Measurements from ENCODE around the gene SLC37A1.

Gene SLC37A1

GRCh38 chr21:42530167-42530518 lies 16.5 kb downstream of the SLC37A1 start:
- no peak for DNase-seq

DNA sequence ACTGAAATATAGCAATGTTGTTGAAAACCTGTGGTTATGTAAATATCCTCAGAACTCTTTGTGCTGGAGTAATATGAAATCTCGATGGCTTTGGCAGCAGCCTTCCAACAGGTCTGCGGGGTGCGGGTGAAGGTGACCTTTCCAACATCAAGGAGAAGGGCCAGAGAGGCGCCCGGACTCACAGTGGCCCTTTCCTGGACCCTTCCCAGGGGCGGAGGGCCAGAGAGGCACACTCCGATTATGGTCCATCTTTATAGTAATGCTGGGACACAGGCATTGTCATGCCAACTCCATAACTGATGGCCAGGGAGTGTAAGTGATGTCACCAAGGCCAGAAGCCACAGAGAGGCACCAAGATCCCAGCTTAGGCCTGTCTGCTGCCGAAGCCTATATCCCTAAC lies 18.1 kb downstream of the SLC37A1 start:
- DNase-seq = no peak

- no peak for DNase-seq
Measured at GRCh38 chr21:42532466-42533181, 19.0 kb downstream of the SLC37A1 start.

- no peak for DNase-seq
Measured at GRCh38 chr21:42533306-42533962, 19.8 kb downstream of the SLC37A1 start.

DNA sequence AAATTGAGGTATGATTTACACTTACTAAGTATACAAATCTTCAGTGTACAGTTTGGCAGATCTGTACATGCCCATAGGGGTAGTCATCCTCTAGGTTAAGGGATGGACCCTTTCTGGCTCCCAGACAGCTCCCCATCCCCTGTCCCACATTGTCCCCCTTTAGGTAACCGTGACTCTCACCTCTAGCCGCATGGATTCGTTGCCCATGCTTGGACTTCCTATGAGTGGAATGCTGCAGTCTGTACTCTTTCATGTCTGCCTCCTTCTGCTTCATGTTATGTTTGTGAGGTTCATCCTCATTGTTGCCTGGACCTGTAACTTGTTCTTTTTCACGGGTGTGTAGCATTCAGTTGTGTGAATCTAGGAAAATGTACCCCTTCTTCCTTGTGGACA lies 20.3 kb downstream of the SLC37A1 start:
- DNase-seq = no peak

GRCh38 chr21:42534421-42535378 lies 21.0 kb downstream of the SLC37A1 start:
- DNase-seq = no peak

DNA sequence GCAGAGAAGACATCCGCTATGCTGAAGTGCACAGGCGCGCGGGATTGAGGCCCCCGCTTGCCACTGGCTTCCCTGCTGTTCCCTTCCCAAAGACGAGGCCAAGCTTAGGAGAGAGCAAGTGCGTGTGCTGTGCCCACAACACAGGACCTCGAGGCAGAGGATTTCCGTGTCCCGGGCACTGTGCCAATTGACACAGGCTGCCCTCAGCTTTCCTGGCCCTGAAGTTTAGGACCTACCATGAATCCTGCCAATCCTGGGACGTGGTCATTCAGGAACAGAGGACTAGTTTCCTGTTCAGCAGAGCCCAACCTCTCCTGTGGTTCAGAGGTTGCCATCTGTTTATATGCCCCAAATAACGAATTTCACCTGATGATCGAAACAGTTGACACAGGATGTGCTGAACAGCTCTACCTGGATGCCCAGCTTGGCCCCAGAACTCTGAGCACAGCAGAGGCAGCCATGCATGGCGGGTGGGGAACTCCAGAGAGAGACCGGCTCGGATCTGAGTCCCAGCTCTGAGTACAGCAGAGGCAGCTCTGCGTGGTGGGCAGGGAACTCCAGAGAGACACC lies 22.0 kb downstream of the SLC37A1 start:
- no peak for DNase-seq

GRCh38 chr21:42536601-42537000 lies 22.9 kb downstream of the SLC37A1 start:
- no peak for DNase-seq

- DNase-seq = no peak
Measured at GRCh38 chr21:42537106-42537742, 23.6 kb downstream of the SLC37A1 start.

DNA sequence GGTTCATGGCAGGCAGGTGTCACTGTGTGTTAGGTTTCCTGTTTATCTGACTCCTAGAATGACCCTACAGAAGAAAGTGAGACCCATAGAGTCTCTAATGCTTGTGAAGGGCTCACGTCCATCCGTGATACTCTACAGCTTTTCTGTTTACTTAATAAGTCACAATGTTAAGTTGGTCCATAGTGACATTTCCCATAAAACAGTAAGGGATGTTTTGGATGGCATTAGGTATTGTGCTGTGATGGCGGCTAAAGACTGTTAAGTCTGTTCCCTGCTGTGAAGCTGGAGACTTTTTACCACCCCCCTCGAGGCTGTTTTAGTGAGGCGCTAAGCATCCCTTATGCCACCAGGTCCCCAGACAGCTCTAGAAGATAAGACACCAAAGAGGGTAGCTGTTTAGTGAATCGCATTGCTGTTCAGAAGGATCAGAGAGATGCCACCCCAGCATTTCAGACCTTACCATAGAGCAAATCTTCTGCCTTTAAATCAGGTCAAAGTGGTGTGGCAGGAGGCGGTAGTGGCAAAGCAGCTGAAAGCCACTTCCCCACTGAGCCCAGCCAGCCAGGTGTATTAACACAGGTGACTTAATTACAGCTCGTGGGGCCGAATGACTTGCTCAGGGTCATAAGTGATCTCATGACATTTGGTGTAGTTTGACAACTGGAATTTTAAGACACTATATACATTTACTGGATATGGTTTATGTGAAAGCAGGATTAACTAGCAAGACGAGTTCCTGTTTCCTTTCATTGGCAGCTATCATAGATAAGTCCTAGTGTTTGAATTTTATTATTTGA lies 25.0 kb downstream of the SLC37A1 start:
- no peak for DNase-seq

GRCh38 chr21:42539342-42539741 lies 25.7 kb downstream of the SLC37A1 start:
- DNase-seq = no peak

DNA sequence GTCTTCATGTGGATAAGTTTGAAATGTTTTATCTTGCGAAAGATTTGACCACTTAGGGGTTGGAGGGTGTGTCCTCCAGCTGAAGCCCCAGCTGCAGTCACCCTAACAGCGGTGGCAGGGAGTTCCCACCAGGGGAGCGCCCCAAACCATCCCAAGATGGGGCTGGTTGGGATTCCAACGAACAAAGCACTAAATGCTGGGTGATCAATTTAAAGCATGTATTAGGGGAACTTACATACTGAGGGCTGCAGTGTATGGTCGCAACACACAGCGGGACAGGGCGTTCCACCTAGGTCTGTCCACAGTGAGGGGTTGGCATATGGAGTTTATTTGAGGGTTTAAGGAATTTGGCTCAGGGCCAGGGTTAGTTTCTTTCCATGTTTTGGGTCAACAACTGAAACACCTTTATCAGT lies 26.3 kb downstream of the SLC37A1 start:
- no peak for DNase-seq

DNA sequence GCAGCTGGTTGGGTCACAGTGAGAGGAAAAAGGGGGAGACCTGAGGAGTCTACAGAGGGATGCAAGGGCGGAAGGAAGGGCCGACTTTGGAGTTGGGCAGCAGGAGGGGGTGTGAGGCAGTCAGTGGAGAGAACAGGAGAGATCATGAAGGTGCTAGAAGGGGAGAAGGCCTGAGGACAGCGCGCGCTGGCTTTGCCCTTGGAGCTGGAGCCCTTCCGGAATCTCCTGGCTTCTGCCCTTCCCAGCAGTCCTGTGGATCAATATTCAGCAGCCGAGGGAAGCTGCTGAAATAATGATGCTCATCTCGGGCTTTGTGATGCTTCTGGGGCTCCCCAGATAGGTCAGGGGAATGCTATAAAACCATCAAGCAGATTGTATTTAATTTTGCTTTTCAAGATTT lies 26.7 kb downstream of the SLC37A1 start:
- no peak for DNase-seq

- no peak for DNase-seq
Measured at GRCh38 chr21:42541174-42541573, 27.5 kb downstream of the SLC37A1 start.

DNA sequence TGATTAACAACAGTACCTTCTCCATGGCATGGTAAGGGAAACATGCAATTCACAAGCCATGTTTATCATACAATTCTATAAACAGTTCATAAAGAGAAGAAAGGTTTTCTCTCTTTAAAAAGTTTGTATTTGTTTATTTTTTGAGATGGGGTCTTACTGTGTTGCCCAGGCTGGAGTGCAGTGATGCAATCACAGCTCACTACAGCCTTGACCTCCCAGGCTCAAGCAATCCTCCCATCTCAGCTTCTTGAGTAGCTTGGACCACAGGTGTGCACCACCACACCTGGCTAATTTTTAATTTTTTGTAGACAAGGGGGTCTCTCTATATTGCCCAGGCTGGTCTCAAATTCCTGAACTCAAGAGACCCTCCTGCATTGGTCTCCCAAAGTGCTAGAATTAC lies 28.0 kb downstream of the SLC37A1 start:
- DNase-seq = no peak

- DNase-seq = no peak
Measured at GRCh38 chr21:42542196-42542595, 28.5 kb downstream of the SLC37A1 start.

DNA sequence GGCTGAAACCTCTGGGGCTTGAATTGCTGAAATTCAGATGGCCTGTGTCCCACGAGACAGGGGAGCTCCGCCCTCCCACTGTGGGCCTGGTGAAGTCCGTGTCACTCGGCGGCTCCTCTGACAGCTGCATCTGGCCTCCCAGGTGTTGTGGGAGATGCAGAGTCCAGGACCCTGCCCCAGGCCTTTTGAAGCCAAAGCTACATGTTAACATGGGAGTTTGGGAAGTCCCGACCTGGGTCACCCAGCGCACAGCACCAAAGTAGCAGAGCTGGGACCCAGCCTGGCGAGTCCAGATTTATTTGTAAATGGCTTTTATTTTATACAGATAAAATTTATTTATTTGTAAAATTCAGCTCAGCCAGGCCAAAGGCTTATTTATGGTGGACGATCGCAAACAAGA lies 28.9 kb downstream of the SLC37A1 start:
- DNase-seq = no peak

DNA sequence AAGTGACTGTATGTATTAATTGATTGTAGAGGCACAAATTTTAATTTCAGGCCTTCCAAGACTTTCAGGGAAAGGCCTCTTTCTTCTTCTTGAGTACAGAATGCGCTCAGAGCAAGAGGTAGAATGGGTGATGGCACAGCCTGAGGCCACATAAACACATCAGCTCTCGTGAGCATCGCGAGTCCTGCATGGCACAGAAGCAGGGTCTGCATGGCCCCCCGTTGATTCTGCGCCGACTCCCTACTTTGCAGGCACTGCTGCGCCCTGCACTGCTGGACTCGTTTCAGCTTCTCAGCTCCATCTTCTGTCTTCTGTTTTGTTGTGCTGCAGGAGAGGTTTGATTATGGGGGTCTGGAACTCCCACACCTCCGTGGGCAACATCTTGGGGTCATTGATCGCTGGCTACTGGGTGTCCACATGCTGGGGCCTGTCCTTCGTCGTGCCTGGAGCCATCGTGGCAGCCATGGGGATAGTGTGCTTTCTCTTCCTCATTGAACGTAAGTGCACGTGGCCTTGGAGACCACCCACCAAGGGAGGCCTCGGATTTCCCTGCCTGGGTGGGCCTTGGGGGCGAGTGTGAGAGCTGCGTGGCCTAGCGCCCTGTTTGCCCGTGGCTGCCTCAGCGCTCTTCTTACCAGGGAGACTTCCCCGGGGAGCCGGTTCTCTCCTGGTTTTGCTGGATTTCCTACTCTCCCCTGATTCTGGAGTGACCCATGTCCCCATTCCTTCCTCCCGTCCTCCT lies 29.6 kb downstream of the SLC37A1 start:
- DNase-seq = no peak

GRCh38 chr21:42544544-42544943 lies 30.9 kb downstream of the SLC37A1 start:
- no peak for DNase-seq

GRCh38 chr21:42545317-42545716 lies 31.7 kb downstream of the SLC37A1 start:
- no peak for DNase-seq

DNA sequence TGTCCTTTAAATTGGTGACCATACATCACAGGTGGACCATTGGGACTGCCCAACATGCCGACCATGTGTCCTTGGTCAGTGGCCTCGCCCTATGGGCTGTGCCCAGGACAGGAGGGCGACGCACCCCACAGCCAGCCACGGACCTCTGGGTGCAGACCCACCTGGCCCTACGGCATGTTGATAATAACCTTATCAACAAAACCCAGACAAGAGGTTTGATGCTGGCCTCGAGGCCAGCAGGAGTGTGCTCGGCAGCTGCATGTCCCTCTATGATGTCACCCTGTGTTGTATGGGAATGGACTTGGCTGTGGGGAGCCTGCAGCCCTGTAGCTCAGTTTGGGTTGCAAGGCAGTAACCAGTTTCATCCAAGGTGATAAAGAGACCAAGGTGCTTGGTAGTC lies 32.1 kb downstream of the SLC37A1 start:
- no peak for DNase-seq

Measured in DMS79 treated with DMSO at 0.1 percent for 48 hours (cell line).